ENCODE measurements around the gene ARL15. TPM values are rescaled to one million over a fixed set of nuclear protein-coding genes. Genes with fewer than 3 reads are reported as not detected.

The ARL15 gene
- total and polyA plus RNA-seq, 2 donors (not counting 3 experiments of a cell fraction or from before 2014, with no cell fraction given) = 11.9 to 24.4 TPM

DNA sequence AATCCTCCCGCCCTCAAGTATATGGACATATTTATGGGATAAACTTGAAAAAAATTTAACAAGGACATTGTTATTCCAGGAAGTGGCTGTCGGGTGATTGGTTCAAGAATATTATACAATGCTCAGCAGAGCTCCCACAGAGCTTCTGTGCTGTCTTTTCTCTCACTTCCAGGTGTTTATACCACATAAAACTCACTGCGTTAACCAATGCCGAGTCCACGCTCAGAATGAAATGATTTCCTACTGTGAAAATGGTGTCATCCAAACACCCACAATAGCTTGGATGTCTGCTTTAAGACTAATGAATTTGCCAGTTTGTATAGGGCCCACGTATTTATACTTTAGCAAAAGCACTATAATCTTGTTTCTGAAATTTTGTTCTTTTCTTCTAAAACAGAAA, 381.7 kb downstream of the ARL15 start:
- ChIA-PET CTCF (interaction anchor here (1.1 to 1.3 kb wide), 2 partner anchors 12 to 26 kb away, joined by 3 read pairs; no protein-coding TSS in a partner anchor), POLR2A (no interaction called here)
- Histone ChIP-seq H3K9ac (replicated peaks; ENCODE audit: extremely low read depth, insufficient read depth, low read length) (no peak overlapping the region), H3K27me3 (ENCODE audit: control insufficient read depth in 2 of 2, insufficient read depth in 2 of 2, low read length in 2 of 2) (no peaks in the 10 kb centered on the region), H3K9me3 (replicated peaks; ENCODE audit: control insufficient read depth, insufficient read depth, low read length) (no peaks in the 10 kb centered on the region), H3K27ac (ENCODE audit: insufficient read depth, low read depth, low read length) (no peak overlapping the region), H3K4me1 (ENCODE audit: control insufficient read depth, extremely low read depth, insufficient read depth, low read length) (no peaks in the 10 kb centered on the region), H3K4me2 (ENCODE audit: insufficient read depth, low read length) (no peak overlapping the region), H3K4me3 (replicated peaks in 1 of 3; ENCODE audit: insufficient read depth in 1 of 3, low read depth in 1 of 3, low read length in 3 of 3) (no peak overlapping the region), H2AFZ (ENCODE audit: low read depth, low read length) (no peak overlapping the region), H3K9me1 (replicated peaks; ENCODE audit: control insufficient read depth, extremely low read depth, insufficient read depth, low read length) (no peaks in the 10 kb centered on the region), H4K20me1 (replicated peaks; ENCODE audit: control insufficient read depth, extremely low read depth, insufficient read depth, low read length) (no peaks in the 10 kb centered on the region), H3K79me2 (ENCODE audit: control insufficient read depth, insufficient read depth, low read length) (no peaks in the 10 kb centered on the region), H3K36me3 (ENCODE audit: control insufficient read depth in 2 of 2, extremely low read depth in 1 of 2, insufficient read depth in 2 of 2, low read length in 2 of 2) (no peaks in the 10 kb centered on the region)
- FAIRE-seq (no peak), DNase-seq (ENCODE audit: low read depth, low spot score) (no peak)
- dilution Hi-C loops (cut with MboI; ENCODE audit: extremely low pct_ligation_motif_present, low sequenced_read_pairs) = no loop called here
- no peak for TF ChIP-seq POLR2AphosphoS5 (IDR thresholded peaks at IDR 0.05; ENCODE audit: insufficient read depth, low read depth, low read length)
- no peak for TF ChIP-seq POLR2A (IDR thresholded peaks at IDR 0.05; ENCODE audit: low read depth, low read length)
- TF ChIP-seq, protein P1, sequence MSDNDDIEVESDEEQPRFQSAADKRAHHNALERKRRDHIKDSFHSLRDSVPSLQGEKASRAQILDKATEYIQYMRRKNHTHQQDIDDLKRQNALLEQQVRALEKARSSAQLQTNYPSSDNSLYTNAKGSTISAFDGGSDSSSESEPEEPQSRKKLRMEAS (IDR thresholded peaks at IDR 0.05; ENCODE audit: insufficient read depth, insufficient read length) = no peak
- TF ChIP-seq, protein P2, sequence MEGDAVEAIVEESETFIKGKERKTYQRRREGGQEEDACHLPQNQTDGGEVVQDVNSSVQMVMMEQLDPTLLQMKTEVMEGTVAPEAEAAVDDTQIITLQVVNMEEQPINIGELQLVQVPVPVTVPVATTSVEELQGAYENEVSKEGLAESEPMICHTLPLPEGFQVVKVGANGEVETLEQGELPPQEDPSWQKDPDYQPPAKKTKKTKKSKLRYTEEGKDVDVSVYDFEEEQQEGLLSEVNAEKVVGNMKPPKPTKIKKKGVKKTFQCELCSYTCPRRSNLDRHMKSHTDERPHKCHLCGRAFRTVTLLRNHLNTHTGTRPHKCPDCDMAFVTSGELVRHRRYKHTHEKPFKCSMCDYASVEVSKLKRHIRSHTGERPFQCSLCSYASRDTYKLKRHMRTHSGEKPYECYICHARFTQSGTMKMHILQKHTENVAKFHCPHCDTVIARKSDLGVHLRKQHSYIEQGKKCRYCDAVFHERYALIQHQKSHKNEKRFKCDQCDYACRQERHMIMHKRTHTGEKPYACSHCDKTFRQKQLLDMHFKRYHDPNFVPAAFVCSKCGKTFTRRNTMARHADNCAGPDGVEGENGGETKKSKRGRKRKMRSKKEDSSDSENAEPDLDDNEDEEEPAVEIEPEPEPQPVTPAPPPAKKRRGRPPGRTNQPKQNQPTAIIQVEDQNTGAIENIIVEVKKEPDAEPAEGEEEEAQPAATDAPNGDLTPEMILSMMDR (IDR thresholded peaks at IDR 0.05; ENCODE audit: extremely low read depth in 1 of 2, insufficient read depth in 1 of 2, low read depth in 1 of 2, low read length in 2 of 2) = no peak
- no peak for TF ChIP-seq MYC (IDR thresholded peaks at IDR 0.05; ENCODE audit: low read depth, low read length)
- no peak for TF ChIP-seq FOS (IDR thresholded peaks at IDR 0.05; ENCODE audit: borderline replicate concordance, insufficient read depth, low read length)
- no peak for TF ChIP-seq EZH2 (IDR thresholded peaks at IDR 0.05; ENCODE audit: borderline replicate concordance, low read depth, low read length, severe bottlenecking)
- BruUV-seq (replicated peaks) = no TSS peak
- intact Hi-C loops (cut with micrococcal nuclease) = no loop called here

Measured in endothelial cell of umbilical vein (primary cell).